Uterus (tissue), 2 donors: ENCODE measurements around the gene HERC4.

Experiments
- POLR2A ChIP-seq, 2 donors: fragments of 450-650 bp; IDR thresholded peaks; one replicate each; pipeline ENCODE4 v1.6.1; 2016; ENCODE audit warnings: antibody characterized with exemption in 2 of 2, mild to moderate bottlenecking in 1 of 2, moderate library complexity in 1 of 2
- TF ChIP-seq, protein P1 (sequence below), 4 experiments: fragments of 200-600 bp in 2 of 4; fragments of 450-650 bp in 2 of 4; sonication (generic) in 2 of 4; IDR thresholded peaks; one replicate each; pipeline ENCODE4 v1.5.1; 2016 to 2019; ENCODE audit warnings: antibody characterized with exemption in 4 of 4, mild to moderate bottlenecking in 2 of 4, moderate library complexity in 1 of 4

GRCh38 chr10:68110027-68110426, 34.9 kb upstream of the HERC4 start:
- TF ChIP-seq, protein P1, sequence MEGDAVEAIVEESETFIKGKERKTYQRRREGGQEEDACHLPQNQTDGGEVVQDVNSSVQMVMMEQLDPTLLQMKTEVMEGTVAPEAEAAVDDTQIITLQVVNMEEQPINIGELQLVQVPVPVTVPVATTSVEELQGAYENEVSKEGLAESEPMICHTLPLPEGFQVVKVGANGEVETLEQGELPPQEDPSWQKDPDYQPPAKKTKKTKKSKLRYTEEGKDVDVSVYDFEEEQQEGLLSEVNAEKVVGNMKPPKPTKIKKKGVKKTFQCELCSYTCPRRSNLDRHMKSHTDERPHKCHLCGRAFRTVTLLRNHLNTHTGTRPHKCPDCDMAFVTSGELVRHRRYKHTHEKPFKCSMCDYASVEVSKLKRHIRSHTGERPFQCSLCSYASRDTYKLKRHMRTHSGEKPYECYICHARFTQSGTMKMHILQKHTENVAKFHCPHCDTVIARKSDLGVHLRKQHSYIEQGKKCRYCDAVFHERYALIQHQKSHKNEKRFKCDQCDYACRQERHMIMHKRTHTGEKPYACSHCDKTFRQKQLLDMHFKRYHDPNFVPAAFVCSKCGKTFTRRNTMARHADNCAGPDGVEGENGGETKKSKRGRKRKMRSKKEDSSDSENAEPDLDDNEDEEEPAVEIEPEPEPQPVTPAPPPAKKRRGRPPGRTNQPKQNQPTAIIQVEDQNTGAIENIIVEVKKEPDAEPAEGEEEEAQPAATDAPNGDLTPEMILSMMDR (IDR thresholded peaks at IDR 0.05), result no peak
- no peak for TF ChIP-seq POLR2A (IDR thresholded peaks at IDR 0.05)
